SKM-1 (cell line): ENCODE data around the gene CAPN13.

Source experiments
- DNase-seq: peaks from one replicate; lab custom pipeline; 2025; ENCODE audit not compliant: unreplicated experiment; lab: John Stamatoyannopoulos, UW

Gene CAPN13

GRCh38 chr2:30684516-30684915 is 122.7 kb downstream of the CAPN13 start:
- DNase-seq: no peak

DNA sequence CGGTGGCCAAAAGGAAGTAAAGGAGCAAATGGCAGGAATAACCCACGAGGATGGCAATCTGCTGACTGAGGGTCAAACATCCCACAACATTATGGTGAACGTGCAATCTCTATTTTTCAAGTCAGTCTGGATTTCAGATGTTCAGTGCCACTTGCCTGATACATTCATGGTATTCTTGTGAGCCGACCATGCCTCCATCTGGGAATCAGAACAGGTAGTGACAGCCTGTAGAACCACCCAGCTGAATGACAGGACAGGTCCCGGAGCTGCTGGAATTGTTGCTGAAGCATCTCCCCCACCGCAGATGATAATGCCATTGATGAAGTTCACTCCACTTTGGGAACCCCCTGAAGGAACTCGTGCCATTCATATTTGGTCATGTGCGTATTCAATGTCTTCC is 123.2 kb downstream of the CAPN13 start:
- no peak for DNase-seq

DNA sequence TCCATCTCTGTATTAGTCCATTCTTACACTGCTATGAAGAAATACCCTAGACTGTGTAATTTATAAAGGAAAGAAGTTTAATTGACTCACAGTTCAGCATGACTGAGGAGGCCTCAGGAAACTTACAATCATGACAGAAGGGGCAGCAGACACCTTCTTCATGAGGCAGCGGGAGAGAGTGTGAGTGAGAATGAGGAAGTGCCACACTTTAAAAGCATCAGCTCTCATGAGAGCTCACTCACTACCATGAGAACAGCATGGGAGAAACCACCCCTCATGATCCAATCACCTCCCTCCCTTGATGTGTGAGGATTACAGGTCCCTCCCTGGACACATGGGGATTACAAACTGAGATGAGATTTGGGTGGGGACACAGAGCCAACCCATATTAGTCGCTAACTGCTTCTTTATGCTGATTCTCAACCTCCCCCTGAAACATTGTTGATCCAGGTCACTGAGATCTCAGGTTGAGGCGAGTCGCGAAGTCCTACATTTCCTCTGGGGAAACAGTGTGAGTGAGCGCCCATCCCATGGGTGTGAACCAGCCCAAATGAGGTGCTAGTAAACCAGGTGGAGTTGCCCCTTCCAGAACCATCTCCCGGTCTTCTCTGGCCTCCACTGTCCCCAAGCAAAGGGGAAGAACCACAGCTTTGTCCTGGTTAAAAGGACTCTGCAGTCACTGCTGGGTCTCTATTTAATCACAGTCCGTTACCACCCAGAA is 123.8 kb downstream of the CAPN13 start:
- DNase-seq: peak; percentile 39

DNA sequence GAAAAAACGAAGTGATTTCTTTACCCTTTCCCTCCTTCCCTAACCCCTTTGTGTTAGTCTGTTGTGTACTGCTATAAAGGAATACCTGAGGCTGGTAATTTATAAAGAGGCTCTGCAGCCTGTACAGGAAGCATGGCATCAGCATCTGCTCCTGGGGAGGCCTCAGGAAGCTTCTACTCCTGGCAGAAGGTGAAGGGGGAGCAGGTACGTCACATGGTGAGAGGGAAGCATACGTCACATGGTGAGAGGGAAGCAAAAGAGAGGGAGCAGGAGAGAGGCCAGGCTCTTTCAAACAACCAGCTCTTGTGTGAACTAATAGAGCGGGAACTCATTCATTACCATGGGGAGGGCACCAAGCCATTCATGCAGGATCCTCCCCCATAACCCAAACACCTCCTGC is 126.2 kb downstream of the CAPN13 start:
- no peak for DNase-seq

DNA sequence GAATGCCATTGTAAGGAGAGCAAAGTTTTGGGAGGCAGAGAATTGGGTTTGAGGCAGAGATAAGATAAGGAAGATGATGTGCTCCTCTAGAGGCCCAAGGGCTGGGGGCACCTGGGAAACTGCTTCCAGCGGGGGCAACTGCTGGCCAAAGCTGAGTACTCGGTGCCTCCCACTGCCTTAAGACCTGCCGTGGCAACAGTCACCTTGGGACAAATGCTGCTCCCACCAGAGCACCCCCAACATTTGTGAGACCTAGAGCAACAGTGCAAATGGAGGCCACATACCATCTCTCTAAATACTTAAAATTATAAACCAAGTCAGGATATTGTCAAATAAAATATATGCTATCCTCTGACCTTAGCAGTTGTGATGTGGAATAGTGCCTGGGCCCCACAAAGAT is 127.1 kb downstream of the CAPN13 start:
- DNase-seq: no peak

DNA sequence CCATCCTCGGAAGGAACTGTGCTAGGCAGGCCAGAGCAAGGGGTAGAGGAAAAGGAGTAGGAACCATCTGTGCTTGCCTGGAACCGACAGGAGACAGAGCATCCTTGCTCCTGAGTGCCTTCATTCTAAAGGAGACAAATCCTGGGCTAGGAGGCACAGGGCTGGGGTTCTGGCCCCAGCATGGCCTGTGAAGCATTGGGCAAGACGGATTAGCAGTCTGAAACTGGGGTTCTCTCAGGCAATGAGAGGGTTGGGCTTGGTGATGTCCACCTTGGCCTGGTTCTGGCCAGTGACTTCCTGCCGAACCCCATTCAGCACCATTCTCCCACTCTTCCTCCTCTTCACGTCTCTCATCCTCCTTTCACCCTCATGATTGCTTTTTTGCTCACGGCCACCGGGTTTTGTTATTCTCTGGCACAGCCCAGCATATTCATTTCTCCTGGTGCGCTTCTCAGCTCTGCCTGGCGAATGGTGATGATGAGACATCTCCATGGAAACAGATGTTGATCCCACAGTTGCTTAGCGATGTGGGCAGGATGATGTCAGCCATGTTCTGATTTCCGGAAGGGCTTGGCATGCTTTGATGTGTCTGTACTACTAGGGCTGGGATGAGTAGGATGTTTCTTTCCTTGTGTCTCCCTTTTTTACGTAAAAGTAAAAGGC is 127.7 kb downstream of the CAPN13 start:
- DNase-seq: no peak

GRCh38 chr2:30678410-30679137 is 128.7 kb downstream of the CAPN13 start:
- DNase-seq: no peak

GRCh38 chr2:30677861-30678385 is 129.3 kb downstream of the CAPN13 start:
- DNase-seq: no peak

DNA sequence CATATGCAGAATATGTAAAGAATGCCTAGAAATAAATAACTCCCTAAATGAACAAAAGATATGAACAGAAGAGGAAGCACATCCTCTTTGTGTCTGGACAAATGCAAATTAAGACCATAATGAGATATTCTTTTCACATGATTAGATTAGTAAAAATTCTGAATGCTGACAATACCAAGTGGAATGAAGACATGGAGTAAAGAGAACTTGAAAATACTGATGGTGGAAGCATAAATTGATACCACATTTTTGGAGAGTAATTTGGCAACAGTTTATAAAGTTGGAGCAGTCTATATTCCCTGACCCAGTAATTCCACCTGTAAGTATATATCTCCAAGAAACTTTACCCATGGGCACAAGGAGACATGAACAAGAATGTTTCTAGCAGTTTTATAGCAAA is 130.0 kb downstream of the CAPN13 start:
- no peak for DNase-seq

GRCh38 chr2:30675758-30676157 is 131.5 kb downstream of the CAPN13 start:
- DNase-seq: no peak

GRCh38 chr2:30673127-30673526 is 134.1 kb downstream of the CAPN13 start:
- DNase-seq: no peak
